Aortic smooth muscle cell (primary cell): Measurements from ENCODE around the gene CCNF. TPM values are rescaled to one million over a fixed set of nuclear protein-coding genes. Genes with fewer than 3 reads are reported as not detected.

Experiments used
- total RNA-seq: library from RNA; depleted of rRNA; stranded (reverse); fragments of >200 nt; gene quantifications from 2 replicates; pipeline ENCODE4 v1.2.3, GENCODE V29; 2014

Gene CCNF
- 9.5 and 17.3 TPM in 2 replicates for total RNA-seq

GRCh38 chr16:2429034-2429770, at the start of gene CCNF:
Gene CCNF, plus strand, starts transcription at chr16:2429447. Its CDS starts 35 bp downstream, at chr16:2429482.

GRCh38 chr16:2459647-2460390, 30.6 kb downstream of the CCNF start, which contains the start of gene TEDC2:
Gene TEDC2, plus strand, starts transcription at chr16:2460109. Its CDS starts 36 bp downstream, at chr16:2460145.

GRCh38 chr16:2471016-2471652, 41.9 kb downstream of the CCNF start, which contains the start of gene NTN3:
Gene NTN3, plus strand, starts transcription at chr16:2471297. Its CDS starts 405 bp downstream, at chr16:2471702.

GRCh38 chr16:2474877-2475412, 45.7 kb downstream of the CCNF start, which contains the start of gene TBC1D24:
Gene TBC1D24, plus strand, starts transcription at chr16:2475127. Its CDS starts 21,022 bp downstream, at chr16:2496149.

Other genes with a start within 250 kb of the CCNF start
- under 0.01 and 0.40 TPM in 2 replicates for gene CASKIN1, start 232.8 kb upstream of the CCNF start, total RNA-seq
- 11.3 and 16.8 TPM in 2 replicates for gene MLST8, start 224.0 kb upstream of the CCNF start, total RNA-seq
- gene BRICD5, start 218.6 kb upstream of the CCNF start, total RNA-seq: 1.2 and 1.7 TPM in 2 replicates
- 7.0 and 12.2 TPM in 2 replicates for gene PGP, start 214.6 kb upstream of the CCNF start, total RNA-seq
- gene E4F1, start 205.9 kb upstream of the CCNF start, total RNA-seq: 22.6 and 29.9 TPM in 2 replicates
- 0.31 and 1.1 TPM in 2 replicates for gene DNASE1L2, start 193.0 kb upstream of the CCNF start, total RNA-seq
- 19.9 and 28.1 TPM in 2 replicates for gene ECI1, start 177.9 kb upstream of the CCNF start, total RNA-seq
- 47.2 and 47.3 TPM in 2 replicates for gene RNPS1, start 161.3 kb upstream of the CCNF start, total RNA-seq
- 8.4 and 11.1 TPM in 2 replicates for gene ABCA3, start 88.7 kb upstream of the CCNF start, total RNA-seq
- 2.7 and 6.1 TPM in 2 replicates for gene TEDC2, start 30.7 kb downstream of the CCNF start, total RNA-seq
- 0.31 and 0.40 TPM in 2 replicates for gene NTN3, start 41.9 kb downstream of the CCNF start, total RNA-seq
- 10.3 and 12.0 TPM in 2 replicates for gene TBC1D24, start 45.7 kb downstream of the CCNF start, total RNA-seq
- 10.4 and 11.9 TPM in 2 replicates for gene ATP6V0C, start 84.5 kb downstream of the CCNF start, total RNA-seq
- 44.6 and 52.2 TPM in 2 replicates for gene AMDHD2, start 90.9 kb downstream of the CCNF start, total RNA-seq
- gene CEMP1, start 102.0 kb downstream of the CCNF start, total RNA-seq: 0.12 TPM in 1 of 2 replicates, not detected in the other
- gene PDPK1, start 108.6 kb downstream of the CCNF start, total RNA-seq: 18.4 and 21.1 TPM in 2 replicates